ENCODE results near the gene NFIC.

The NFIC gene

DNA sequence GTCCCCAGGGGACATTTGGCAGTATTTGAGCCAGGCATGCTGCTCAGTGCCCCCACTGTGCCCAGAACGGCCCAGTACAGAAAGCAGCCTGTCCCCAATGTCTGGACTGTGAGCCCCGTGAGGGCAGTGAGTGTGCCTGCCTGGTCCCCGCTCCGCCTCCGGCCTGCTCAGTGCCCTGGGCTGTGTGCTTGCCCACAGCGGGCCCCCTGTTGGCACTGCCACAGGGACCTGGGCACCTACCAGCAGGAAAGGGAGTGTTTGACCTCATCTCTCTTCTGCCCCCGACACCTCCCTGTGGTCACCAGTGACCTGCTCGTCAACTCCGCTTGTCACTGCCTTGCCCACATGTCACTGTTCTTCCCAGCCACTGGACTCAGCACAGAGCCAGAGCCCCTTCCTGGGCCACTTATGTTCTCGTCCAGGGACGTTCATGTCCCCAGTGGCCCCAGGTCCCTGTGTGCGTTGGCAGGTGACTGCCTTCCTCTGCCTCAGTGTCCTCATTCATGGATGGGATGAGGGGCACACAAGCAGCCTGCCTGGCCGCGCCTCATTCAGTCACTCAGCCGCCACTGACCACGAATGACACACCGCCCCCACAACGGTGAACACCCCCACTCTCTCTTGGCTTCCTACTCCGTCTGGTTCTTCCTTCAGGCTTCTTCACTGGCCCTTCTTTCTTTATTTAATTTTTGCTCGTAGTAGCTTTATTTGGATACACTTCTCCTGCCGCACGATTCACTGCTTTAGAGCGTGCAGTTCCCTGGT, 142.6 kb downstream of the NFIC start:
- no peak overlapping the region for H3K27ac ChIP-seq (replicated peaks; ENCODE audit: low read length)
- peak overlapping the region; percentile 49 for H2BK15ac ChIP-seq (ENCODE audit: low read length)
- H3K36me3 ChIP-seq (replicated peaks in 1 of 2; ENCODE audit: control insufficient read depth in 2 of 2, insufficient read depth in 2 of 2, low read length in 2 of 2): peaks cover 21 to 61% of the 10 kb centered on the region in 2 donors
- H2BK12ac ChIP-seq (ENCODE audit: low read length): no peak overlapping the region
- H4K91ac ChIP-seq (ENCODE audit: low read depth, low read length, poor library complexity): no peak overlapping the region
- no peaks in the 10 kb centered on the region for H3K27me3 ChIP-seq (ENCODE audit: control insufficient read depth in 3 of 3, insufficient read depth in 3 of 3, low read depth in 1 of 3, low read length in 3 of 3)
- H3K4me1 ChIP-seq (ENCODE audit: control insufficient read depth in 2 of 2, insufficient read depth in 1 of 2, low read depth in 1 of 2, low read length in 2 of 2): peaks cover 9 to 13% of the 10 kb centered on the region in 2 donors
- no peak overlapping the region for H2AFZ ChIP-seq (ENCODE audit: low read length)
- peak overlapping the region; percentile 28 for H3K18ac ChIP-seq (ENCODE audit: low read length)
- H3K14ac ChIP-seq (ENCODE audit: low read length): no peak overlapping the region
- no peak for DNase-seq (ENCODE audit: low spot score)
- no peak overlapping the region for H2BK120ac ChIP-seq (ENCODE audit: low read depth, low read length)
- peaks cover 54% of the 10 kb centered on the region for H3K79me1 ChIP-seq (ENCODE audit: low read depth, low read length)
- H3K9ac ChIP-seq (ENCODE audit: low read depth, low read length, poor library complexity): peak overlapping the region; percentile 44
- H3K23ac ChIP-seq (ENCODE audit: low read depth, low read length, poor library complexity): peak overlapping the region; percentile 89
- H2BK5ac ChIP-seq (ENCODE audit: low read length): peak overlapping the region; percentile 53
- no peak overlapping the region for H4K8ac ChIP-seq (ENCODE audit: low read depth, low read length)
- H3K4me3 ChIP-seq (ENCODE audit: low read length in 2 of 2): no peak overlapping the region
- no peak overlapping the region for H3K4ac ChIP-seq (ENCODE audit: low read length)
- H3K9me3 ChIP-seq (replicated peaks in 1 of 2; ENCODE audit: control insufficient read depth in 2 of 2, insufficient read depth in 1 of 2, low read depth in 1 of 2, low read length in 2 of 2): no peaks in the 10 kb centered on the region
- H2AK5ac ChIP-seq (ENCODE audit: low read depth, low read length): no peak overlapping the region
- H3K4me2 ChIP-seq (ENCODE audit: insufficient read depth, low read length, poor library complexity, severe bottlenecking): peak overlapping the region; percentile 11
- no CpG with 5 or more reads among the region's 23 CpGs for WGBS, 2 donors (ENCODE audit: extremely low coverage in 2 of 2, insufficient read length in 2 of 2, insufficient replicate concordance in 1 of 2)

DNA sequence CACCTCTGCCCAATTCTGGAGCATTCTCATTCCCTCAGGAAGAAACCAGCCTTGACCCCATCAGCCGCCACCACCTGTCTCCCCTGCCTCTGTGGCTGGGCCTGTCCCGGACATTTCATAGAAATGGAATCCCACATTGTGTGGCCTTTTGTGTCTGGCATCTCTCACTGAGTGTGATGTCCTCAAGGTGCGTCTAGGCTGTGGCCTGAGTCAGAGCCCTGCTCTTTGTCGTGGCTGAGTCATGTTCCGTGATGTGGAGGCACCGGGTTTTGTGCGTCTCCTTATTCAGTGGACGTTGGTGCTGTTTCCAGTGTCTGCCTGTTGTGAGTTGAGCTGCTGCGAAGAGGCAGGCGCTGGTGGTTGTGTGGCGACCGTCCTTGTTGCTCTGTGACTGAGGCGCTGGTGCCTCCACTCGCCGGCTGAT, 143.2 kb downstream of the NFIC start:
- no peak overlapping the region for H3K4me2 ChIP-seq (ENCODE audit: insufficient read depth, low read length, poor library complexity, severe bottlenecking)
- peaks cover 23 to 67% of the 10 kb centered on the region in 2 donors for H3K36me3 ChIP-seq (replicated peaks in 1 of 2; ENCODE audit: control insufficient read depth in 2 of 2, insufficient read depth in 2 of 2, low read length in 2 of 2)
- H3K9ac ChIP-seq (ENCODE audit: low read depth, low read length, poor library complexity): no peak overlapping the region
- no peak overlapping the region for H4K91ac ChIP-seq (ENCODE audit: low read depth, low read length, poor library complexity)
- no peak overlapping the region for H2AK5ac ChIP-seq (ENCODE audit: low read depth, low read length)
- peaks cover 9 to 13% of the 10 kb centered on the region in 2 donors for H3K4me1 ChIP-seq (ENCODE audit: control insufficient read depth in 2 of 2, insufficient read depth in 1 of 2, low read depth in 1 of 2, low read length in 2 of 2)
- no peak overlapping the region for H3K18ac ChIP-seq (ENCODE audit: low read length)
- peaks cover 58% of the 10 kb centered on the region for H3K79me1 ChIP-seq (ENCODE audit: low read depth, low read length)
- no peak for DNase-seq (ENCODE audit: low spot score)
- H4K8ac ChIP-seq (ENCODE audit: low read depth, low read length): no peak overlapping the region
- H2BK12ac ChIP-seq (ENCODE audit: low read length): no peak overlapping the region
- H2BK15ac ChIP-seq (ENCODE audit: low read length): no peak overlapping the region
- no peak overlapping the region for H2BK120ac ChIP-seq (ENCODE audit: low read depth, low read length)
- H2BK5ac ChIP-seq (ENCODE audit: low read length): no peak overlapping the region
- no peak overlapping the region for H2AFZ ChIP-seq (ENCODE audit: low read length)
- H3K27me3 ChIP-seq (ENCODE audit: control insufficient read depth in 3 of 3, insufficient read depth in 3 of 3, low read depth in 1 of 3, low read length in 3 of 3): no peaks in the 10 kb centered on the region
- H3K23ac ChIP-seq (ENCODE audit: low read depth, low read length, poor library complexity): peak overlapping the region; percentile 89
- H3K9me3 ChIP-seq (replicated peaks in 1 of 2; ENCODE audit: control insufficient read depth in 2 of 2, insufficient read depth in 1 of 2, low read depth in 1 of 2, low read length in 2 of 2): no peaks in the 10 kb centered on the region
- H3K4ac ChIP-seq (ENCODE audit: low read length): no peak overlapping the region
- H3K14ac ChIP-seq (ENCODE audit: low read length): no peak overlapping the region
- no CpG with 5 or more reads among the region's 15 CpGs for WGBS, 2 donors (ENCODE audit: extremely low coverage in 2 of 2, insufficient read length in 2 of 2, insufficient replicate concordance in 1 of 2)
- no peak overlapping the region for H3K4me3 ChIP-seq (ENCODE audit: low read length in 2 of 2)
- H3K27ac ChIP-seq (replicated peaks; ENCODE audit: low read length): no peak overlapping the region

DNA sequence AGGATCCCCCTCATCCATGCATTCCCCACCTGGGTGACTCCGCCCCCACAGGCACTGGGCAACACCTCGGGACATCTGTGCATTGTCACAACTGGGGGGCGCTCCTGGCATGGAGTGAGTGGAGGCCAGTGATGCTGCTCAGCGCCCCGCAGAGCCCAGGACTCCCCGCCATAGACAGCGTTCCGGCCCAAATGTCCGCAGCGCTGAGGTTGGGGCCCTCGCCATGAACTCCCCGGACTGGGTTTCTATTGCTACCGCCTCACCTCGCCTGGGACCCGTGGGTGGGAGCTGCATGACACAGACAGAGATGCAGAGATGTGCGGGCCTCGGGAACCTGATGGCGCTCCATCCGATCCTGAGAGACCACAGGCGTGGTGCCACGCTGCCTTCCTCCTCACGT, 144.3 kb downstream of the NFIC start:
- H3K14ac ChIP-seq (ENCODE audit: low read length): peak overlapping the region; percentile 56
- H4K8ac ChIP-seq (ENCODE audit: low read depth, low read length): no peak overlapping the region
- no peak overlapping the region for H2AK5ac ChIP-seq (ENCODE audit: low read depth, low read length)
- no peak overlapping the region for H2BK120ac ChIP-seq (ENCODE audit: low read depth, low read length)
- no peak overlapping the region for H3K9ac ChIP-seq (ENCODE audit: low read depth, low read length, poor library complexity)
- no peak overlapping the region for H2BK15ac ChIP-seq (ENCODE audit: low read length)
- no peak overlapping the region for H2BK12ac ChIP-seq (ENCODE audit: low read length)
- WGBS, 2 donors (ENCODE audit: extremely low coverage in 2 of 2, insufficient read length in 2 of 2, insufficient replicate concordance in 1 of 2): no CpG with 5 or more reads among the region's 22 CpGs
- H3K4me3 ChIP-seq (ENCODE audit: low read length in 2 of 2): no peak overlapping the region
- H2BK5ac ChIP-seq (ENCODE audit: low read length): no peak overlapping the region
- no peaks in the 10 kb centered on the region for H3K9me3 ChIP-seq (replicated peaks in 1 of 2; ENCODE audit: control insufficient read depth in 2 of 2, insufficient read depth in 1 of 2, low read depth in 1 of 2, low read length in 2 of 2)
- H2AFZ ChIP-seq (ENCODE audit: low read length): no peak overlapping the region
- peaks cover 5 to 7% of the 10 kb centered on the region in 2 donors for H3K4me1 ChIP-seq (ENCODE audit: control insufficient read depth in 2 of 2, insufficient read depth in 1 of 2, low read depth in 1 of 2, low read length in 2 of 2)
- H3K18ac ChIP-seq (ENCODE audit: low read length): no peak overlapping the region
- H3K79me1 ChIP-seq (ENCODE audit: low read depth, low read length): peaks cover 64% of the 10 kb centered on the region
- H3K36me3 ChIP-seq (replicated peaks in 1 of 2; ENCODE audit: control insufficient read depth in 2 of 2, insufficient read depth in 2 of 2, low read length in 2 of 2): peaks cover 23 to 74% of the 10 kb centered on the region in 2 donors
- H3K27me3 ChIP-seq (ENCODE audit: control insufficient read depth in 3 of 3, insufficient read depth in 3 of 3, low read depth in 1 of 3, low read length in 3 of 3): no peaks in the 10 kb centered on the region
- no peak overlapping the region for H3K23ac ChIP-seq (ENCODE audit: low read depth, low read length, poor library complexity)
- no peak for DNase-seq (ENCODE audit: low spot score)
- no peak overlapping the region for H3K4ac ChIP-seq (ENCODE audit: low read length)
- no peak overlapping the region for H4K91ac ChIP-seq (ENCODE audit: low read depth, low read length, poor library complexity)
- H3K27ac ChIP-seq (replicated peaks; ENCODE audit: low read length): no peak overlapping the region
- no peak overlapping the region for H3K4me2 ChIP-seq (ENCODE audit: insufficient read depth, low read length, poor library complexity, severe bottlenecking)

DNA sequence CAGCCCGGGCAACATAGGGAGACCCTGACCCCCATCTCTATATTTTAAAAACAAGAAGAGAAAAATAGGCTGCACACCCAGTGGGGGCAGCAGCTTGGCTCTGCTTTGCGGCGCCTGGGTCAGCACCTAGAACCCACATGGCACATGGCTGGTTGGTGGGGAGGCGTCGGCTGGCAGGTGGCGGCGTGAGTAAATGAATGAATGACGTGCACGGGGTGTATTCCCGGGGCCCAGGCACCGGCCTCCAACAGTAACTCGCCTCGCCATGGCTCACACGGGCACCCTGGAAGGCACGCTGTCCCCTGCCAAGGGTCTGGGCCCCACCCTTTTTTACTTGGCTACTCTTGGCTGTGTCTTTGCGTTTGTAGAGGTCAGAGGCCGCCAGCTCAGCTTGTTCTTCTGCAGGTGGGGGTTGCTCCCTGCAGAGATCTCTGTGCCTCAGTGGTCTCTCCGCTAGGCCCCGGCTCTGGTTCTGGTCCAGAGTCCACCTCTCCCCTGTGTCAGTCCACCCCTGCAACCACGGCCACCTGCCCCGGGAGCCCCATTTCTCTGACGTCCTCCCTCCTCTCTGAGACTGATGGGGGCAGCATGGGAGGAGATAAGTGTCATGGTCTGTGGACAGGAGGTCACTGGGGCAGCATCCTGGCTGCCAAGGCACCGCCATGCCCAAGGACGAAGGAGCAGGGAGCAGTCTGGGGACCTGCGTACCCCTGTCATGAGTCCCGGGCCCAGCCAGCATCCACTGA, 145.3 kb downstream of the NFIC start:
- Histone ChIP-seq H3K23ac (ENCODE audit: low read depth, low read length, poor library complexity) (no peak overlapping the region), H3K36me3 (replicated peaks in 1 of 2; ENCODE audit: control insufficient read depth in 2 of 2, insufficient read depth in 2 of 2, low read length in 2 of 2) (peaks cover 23 to 82% of the 10 kb centered on the region in 2 donors), H2AK5ac (ENCODE audit: low read depth, low read length) (no peak overlapping the region), H2BK120ac (ENCODE audit: low read depth, low read length) (no peak overlapping the region), H3K27ac (replicated peaks; ENCODE audit: low read length) (no peak overlapping the region), H3K4me1 (ENCODE audit: control insufficient read depth in 2 of 2, insufficient read depth in 1 of 2, low read depth in 1 of 2, low read length in 2 of 2) (peaks cover 4 to 7% of the 10 kb centered on the region in 2 donors), H3K18ac (ENCODE audit: low read length) (no peak overlapping the region), H2BK5ac (ENCODE audit: low read length) (peak overlapping the region; percentile 4), H2BK12ac (ENCODE audit: low read length) (no peak overlapping the region), H3K4me3 (ENCODE audit: low read length in 2 of 2) (no peak overlapping the region), H2BK15ac (ENCODE audit: low read length) (no peak overlapping the region), H3K27me3 (ENCODE audit: control insufficient read depth in 3 of 3, insufficient read depth in 3 of 3, low read depth in 1 of 3, low read length in 3 of 3) (no peaks in the 10 kb centered on the region), H3K4ac (ENCODE audit: low read length) (no peak overlapping the region), H3K9ac (ENCODE audit: low read depth, low read length, poor library complexity) (no peak overlapping the region), H3K4me2 (ENCODE audit: insufficient read depth, low read length, poor library complexity, severe bottlenecking) (no peak overlapping the region), H2AFZ (ENCODE audit: low read length) (no peak overlapping the region), H4K8ac (ENCODE audit: low read depth, low read length) (no peak overlapping the region), H3K14ac (ENCODE audit: low read length) (no peak overlapping the region), H3K79me1 (ENCODE audit: low read depth, low read length) (peaks cover 69% of the 10 kb centered on the region), H3K9me3 (replicated peaks in 1 of 2; ENCODE audit: control insufficient read depth in 2 of 2, insufficient read depth in 1 of 2, low read depth in 1 of 2, low read length in 2 of 2) (no peaks in the 10 kb centered on the region), H4K91ac (ENCODE audit: low read depth, low read length, poor library complexity) (no peak overlapping the region)
- DNase-seq (ENCODE audit: low spot score): no peak
- no CpG with 5 or more reads among the region's 26 CpGs for WGBS, 2 donors (ENCODE audit: extremely low coverage in 2 of 2, insufficient read length in 2 of 2, insufficient replicate concordance in 1 of 2)

All from neuronal stem cell (in vitro differentiated cells).